IPS-18c (cell line): ENCODE results near the gene ASCL5.
A peak's percentile ranks its signal among the peaks of the same experiment; 100 is the strongest.
"Not testable (repeated sequence)": the region's sequence is repeated elsewhere in the genome, so short reads cannot be mapped to it uniquely, and the experiment has no call there.

Experiments
- H3K4me3 ChIP-seq: 2 replicates; pipeline ENCODE4 v1.7.0; 2013; ENCODE audit warnings: low read depth, mild to moderate bottlenecking, low read length, moderate library complexity; ENCODE audit not compliant: insufficient read depth
- H3K9me3 ChIP-seq: one replicate; pipeline ENCODE4 v1.6.1; 2013; ENCODE audit warnings: mild to moderate bottlenecking, low read length, moderate library complexity; ENCODE audit not compliant: control insufficient read depth, insufficient read depth

ASCL5 gene, protein sequence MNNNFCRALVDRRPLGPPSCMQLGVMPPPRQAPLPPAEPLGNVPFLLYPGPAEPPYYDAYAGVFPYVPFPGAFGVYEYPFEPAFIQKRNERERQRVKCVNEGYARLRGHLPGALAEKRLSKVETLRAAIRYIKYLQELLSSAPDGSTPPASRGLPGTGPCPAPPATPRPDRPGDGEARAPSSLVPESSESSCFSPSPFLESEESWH

DNA sequence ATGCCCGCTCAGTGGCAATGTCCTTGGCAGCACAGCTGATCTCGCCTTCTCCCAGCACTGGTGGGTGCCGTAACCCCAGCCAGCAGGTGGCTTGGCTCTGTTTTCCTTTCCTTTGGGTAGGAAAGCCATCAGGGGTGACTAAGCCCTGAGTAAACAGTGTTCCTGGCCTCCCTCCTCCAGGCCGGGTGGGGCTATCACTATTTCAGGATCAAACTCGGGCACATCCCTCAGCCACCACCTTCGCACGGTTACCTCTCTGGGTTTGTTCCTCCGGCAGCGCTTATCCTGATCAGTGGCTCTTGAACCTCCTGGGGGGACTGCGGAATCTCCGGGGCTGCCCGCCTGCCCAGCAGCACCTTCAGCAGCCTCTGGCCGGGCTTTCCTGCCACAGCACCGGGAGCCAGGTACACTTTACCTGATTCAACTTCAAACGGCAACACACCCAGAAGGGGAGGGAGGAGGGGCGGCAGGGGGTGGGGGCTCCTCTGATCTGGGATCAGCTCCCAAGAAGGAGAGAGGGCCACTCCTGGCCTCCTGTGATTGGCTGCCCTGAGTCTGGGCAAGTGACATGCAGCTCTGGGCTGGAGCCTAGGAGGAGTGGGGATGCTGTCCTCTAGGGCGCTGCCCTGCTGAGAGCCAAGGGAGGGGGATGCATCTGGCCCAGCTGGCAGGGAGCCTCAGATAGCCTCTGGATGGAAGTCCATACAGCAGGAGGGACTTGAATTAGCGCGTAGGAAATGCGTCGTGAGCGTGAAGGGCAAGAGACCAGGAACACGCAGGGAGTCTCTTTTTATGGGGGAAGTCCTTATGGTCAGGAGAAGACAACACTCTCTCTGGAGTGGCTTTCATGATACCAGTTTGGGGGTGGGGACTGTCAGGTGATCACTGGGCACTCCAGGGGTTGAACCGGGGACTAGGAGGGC lies at the start of gene ASCL5:
Gene ASCL5, minus strand, starts transcription at position 353 of the 923 bp plus-strand sequence. CDS start 11,812 bp downstream, outside the sequence.
- H3K4me3 ChIP-seq = peak within 1 kb of the TSS; percentile 24; the same call in 1 of the 2 replicates

DNA sequence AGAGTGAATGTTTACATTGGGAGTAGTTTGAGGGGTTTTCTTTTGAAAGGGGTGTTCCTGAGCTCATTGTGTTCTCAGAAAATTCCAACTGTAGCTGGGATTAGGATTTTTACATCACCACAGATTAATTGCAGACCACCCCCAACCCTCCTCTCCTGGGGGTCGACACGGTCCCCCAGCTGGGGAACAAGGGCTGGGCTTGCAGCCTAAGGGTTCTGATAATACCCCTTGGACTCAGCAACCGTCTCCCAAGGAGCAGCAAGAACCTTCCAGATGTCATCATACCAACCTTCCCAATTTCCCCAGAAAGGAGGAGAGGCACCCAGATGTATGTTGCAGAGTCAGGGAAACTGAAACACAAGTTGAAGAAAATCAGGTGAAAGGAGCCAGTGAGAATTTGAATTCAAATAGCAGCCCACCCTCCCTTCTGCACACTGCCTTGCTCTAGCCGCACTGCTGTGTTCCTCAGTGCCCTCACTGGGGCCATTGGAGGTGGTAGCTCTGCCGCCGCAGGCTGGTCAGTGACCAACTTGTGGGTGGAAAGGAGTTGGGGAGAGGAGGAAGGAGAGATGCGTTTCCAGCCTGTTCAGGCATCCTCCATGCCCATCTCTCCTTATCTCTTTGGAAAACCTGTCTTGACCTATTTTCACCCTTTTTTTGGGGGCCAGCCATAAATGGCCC lies 49.0 kb upstream of the ASCL5 start:
- Histone ChIP-seq H3K4me3 (no peak overlapping the region), H3K9me3 (peaks cover 2% of the 10 kb centered on the region)

More for the DNA sequence above, at the start of gene ASCL5:
- peaks cover 3% of the 10 kb centered on the region for H3K9me3 ChIP-seq

DNA sequence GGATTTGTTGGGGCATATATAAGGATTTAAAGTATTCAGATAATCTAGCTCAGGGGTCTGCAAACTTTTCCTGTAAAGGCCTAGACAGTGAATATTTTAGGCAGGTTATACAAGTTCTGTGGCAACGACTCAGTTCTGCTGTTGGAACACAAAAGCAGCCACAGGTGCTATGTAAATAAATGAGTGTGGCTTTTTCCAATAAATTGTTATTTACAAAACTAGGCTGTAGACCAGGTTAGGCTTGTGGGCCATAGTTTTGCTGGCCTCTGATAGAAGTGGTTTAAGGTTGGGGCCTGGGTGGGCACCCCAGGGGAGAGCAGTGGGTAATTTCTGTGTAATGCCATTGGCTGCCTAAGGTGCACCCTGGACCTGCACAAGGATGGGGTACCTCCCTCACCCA lies 46.8 kb upstream of the ASCL5 start:
- peaks cover 2% of the 10 kb centered on the region for H3K9me3 ChIP-seq
- H3K4me3 ChIP-seq = no peak overlapping the region

DNA sequence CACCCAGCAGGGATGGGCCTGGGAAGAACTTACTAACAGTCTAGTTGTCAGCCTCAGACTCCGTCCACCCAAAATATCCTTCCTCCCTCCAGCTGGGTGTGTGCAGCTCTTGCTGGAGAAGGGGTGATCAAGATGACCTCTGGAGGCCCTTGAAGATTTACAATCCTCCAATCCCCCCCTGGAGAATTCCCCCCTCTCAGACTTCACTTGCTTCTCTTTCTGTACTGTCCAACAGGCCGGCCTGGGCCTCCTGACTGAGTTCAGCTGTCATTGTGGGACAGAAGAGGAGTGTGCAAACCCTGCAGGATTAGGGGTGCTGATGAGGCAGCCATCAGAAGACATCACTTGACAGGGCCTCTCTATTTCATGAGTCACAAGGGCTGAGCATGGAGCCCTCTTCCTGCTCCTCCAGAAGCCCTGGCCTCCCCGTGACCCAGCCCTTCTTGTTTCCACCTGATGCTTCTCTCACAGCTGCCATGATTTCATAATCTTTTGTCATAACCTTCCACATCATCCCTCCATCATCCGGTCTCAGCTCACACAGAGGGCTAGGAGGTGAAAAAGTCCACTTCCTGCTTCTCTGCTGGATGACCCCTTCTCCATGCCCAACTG lies 46.1 kb upstream of the ASCL5 start:
- H3K9me3 ChIP-seq = no peaks in the 10 kb centered on the region
- no peak overlapping the region for H3K4me3 ChIP-seq

DNA sequence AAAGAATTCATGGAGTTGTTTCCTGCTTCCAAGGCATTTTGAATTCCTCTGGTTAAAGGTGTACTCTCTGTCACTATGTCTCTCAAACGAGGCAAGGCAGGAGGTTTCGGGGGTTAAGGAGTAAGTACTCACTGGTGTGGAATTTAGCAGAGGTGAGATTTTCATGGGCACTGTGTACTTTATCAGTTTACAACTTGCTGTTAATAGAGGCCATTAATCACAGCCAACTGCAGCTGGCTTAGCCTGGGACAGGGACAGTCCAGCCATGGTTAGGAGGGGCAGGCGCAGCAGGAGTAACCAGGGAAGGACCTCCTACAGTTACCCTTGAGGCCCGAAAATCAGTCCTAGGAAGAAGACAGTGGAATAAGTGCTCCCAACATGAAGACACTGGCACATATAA lies 45.3 kb upstream of the ASCL5 start:
- no peak overlapping the region for H3K4me3 ChIP-seq

DNA sequence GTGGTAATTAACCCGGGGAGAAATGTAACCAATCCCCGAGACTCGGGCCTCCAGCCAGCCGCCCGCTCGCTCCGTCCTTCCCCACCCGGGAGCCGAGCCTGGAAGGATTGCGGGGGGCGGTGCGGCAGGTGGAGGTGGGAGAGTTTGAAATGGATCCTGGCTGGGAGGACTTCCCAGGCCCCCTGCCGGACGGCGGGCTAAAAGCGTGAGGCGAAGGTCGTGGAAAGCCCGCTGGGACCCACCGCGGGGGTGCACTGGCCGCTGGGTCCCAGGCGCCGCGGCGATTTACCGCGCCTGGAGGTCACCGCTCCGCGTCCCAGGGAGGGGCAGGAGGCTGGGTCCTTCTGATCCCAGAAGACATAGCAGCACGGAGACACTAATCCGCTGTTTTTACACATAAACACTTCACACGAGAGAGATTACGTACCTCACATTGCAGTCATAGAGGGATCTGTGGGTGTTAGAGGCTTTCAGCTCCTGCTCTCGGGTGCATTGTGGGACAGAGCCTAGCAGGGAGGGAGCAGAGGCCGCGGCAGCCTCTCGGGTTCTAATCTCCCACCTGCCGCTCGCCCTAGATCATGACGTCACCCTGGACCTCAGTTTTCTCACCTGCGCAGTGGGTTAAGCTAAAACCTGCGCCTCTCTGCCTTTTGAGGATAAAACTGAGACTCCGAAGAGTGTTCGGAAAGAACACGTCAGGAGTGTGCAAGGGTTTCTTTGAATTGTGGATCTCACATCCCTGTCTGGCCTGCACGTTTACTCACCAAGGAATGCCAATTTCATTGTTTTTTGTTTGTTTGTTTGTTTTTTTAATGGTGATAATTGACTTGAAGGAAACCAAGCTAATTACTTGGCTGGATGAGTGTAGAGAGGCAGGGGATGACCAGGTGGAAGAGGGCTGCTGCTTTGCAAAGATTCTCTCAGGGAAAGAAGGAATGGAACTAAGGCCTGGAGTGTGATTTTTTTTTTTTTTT lies 44.4 kb upstream of the ASCL5 start:
- H3K4me3 ChIP-seq = peak overlapping the region; percentile 75

More for the DNA sequence above, 45.3 kb upstream of the ASCL5 start:
- no peaks in the 10 kb centered on the region for H3K9me3 ChIP-seq

DNA sequence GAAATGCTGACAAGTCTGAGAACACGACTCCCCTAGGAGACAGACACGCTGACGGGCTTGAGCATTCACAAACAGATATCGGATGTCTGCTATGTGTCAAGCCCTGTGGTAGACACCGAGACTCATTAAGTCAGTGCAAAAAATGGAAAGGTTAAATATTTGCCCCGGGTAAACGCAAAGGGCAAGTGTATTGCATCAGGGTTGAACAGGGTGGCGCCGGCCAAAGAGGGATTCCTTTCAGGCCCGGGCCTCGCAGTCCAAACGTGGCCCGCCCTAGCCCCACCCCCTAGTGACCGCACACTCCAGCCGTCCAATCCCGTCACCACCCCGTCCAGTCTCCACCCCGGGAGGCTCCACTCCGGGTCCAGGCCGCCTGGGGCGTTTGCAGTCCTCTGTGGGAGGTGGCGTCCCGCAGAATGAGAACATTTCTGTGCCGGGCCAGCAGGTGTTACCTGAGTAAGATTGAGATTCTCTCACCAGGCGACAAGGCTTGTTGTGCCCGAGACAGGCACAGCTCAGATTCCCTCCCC lies 43.6 kb upstream of the ASCL5 start:
- Histone ChIP-seq H3K4me3 (peak overlapping the region; percentile 75), H3K9me3 (peaks cover 2% of the 10 kb centered on the region)

More for the DNA sequence above, 44.4 kb upstream of the ASCL5 start:
- H3K9me3 ChIP-seq = no peaks in the 10 kb centered on the region

DNA sequence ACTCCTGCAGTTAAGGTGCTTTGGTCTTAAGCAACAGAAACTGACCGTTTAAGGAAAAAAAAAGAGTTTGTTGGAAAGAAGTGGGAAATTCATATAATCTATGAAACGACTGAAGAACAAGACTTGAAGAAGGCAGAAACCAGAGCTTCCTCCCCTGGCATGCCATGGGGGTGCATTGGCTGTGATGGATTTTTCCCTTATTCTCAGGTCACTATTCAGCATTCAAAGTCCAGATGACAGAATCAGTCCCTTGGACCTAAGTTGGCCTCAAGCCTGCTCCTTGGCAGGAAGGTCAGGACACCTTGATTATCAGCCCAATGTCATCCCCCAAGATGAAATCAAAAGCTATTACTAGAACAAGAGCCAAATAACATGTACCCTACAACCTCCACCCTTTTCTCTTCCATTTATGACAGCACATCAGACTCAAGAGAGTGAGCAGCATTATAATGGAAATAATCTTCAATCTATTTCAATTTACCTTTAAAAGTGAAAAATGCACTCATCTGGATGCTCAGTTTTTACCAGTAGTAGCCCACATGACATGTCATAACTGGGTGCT lies 43.1 kb upstream of the ASCL5 start:
- Histone ChIP-seq H3K9me3 (peaks cover 2% of the 10 kb centered on the region), H3K4me3 (no peak overlapping the region)

DNA sequence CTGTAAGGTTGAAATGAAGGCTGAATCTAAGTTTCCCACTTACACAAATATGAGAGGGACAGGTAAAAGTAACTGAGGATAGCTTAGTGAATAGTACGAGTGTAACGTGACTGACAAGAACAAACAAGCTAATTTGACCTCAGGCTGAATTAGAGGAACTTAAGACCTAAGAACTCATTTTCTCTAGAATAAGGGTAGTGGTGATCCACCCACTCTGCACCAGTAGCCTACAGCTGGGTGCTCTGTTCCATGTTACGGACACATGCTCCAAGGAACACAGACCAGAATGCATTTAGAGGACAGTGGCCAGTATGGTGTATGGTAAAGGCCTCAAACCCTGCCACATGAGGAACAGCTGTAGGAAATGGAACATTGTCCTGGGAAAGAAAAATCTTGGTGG lies 42.2 kb upstream of the ASCL5 start:
- no peak overlapping the region for H3K4me3 ChIP-seq

DNA sequence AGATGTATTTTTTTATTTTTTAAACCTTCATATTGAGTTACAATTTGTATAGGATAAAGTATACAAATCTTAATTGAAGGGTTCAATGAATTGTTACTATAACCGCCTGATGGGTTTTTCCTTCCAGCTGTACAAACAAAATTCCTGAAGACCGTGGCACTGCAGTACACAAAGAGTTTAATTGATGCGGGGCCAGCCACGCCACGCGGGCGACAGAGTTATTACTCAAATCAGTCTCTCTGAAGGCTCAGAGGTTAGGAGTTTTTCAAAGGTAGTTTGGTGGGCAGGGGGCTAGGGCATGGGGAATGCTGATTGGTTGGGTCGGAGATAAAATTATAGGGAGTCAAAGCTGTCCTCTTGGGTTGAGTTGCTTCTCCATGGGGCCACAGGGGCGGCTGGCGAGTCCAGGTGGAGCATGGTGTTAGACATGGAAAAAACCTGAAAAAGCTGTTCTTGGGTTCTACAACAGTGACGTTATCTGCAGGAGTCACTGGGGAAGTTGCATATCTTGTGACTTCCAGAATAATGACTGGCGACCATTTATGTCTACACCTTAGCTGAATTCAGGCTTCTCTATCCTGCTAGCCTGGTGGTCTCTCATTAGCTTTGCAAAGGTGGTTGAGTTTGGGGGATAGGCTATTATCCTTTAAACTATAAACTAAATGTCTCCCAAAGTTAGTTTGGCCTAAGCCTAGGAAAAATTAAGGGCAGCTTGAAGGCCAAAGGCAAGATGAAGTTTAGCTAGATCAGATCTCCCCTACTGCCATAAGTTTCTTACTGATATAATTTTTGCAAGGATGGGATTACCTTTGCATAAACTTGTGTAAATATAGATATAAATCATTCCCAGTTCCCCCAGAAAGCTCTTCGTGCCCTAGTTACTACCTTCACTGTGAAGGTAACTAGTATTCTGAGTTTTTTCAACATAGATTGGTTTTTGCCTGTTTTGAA lies 40.3 kb upstream of the ASCL5 start:
- H3K4me3 ChIP-seq = no peak overlapping the region
- H3K9me3 ChIP-seq = peaks cover 2% of the 10 kb centered on the region

More for the DNA sequence above, 42.2 kb upstream of the ASCL5 start:
- peaks cover 2% of the 10 kb centered on the region for H3K9me3 ChIP-seq

DNA sequence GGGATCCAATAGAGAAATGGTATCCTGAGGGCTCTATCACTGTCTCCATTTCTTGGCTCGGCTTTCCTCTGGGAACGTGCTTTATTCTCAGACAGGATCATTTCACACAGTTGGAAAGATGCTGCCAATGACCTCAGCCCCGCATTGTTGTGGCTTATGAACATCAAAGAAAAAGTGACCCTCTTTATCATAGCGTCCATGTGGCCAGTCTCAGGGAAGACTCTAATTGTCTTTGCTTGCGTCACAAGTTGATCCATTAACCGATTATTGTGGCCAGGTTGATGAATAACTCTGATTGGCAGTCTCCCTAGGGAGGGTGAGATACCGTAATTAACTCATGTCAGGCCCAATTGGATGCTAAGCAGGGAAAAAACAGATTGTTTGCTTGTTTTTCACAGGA lies 37.7 kb upstream of the ASCL5 start:
- H3K9me3 ChIP-seq = peaks cover 2% of the 10 kb centered on the region
- no peak overlapping the region for H3K4me3 ChIP-seq

DNA sequence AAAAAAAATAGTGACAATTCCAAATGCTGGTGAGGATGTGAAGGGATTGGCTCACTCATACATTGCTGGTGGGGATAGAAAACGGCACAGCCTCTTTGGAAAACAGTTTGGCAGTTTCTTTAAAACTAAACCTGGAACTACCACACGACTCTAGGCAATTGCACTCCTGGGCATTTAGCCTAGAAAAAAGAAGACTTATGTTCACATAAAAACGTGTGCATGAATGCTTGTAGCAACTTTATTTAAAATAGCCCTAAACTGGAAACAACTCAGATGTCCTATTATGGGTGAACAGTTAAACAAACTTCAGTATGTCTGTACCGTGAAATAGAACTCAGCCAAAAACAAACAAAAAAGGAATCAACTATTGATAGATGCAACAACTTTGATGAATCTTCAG lies 36.7 kb upstream of the ASCL5 start:
- peaks cover 2% of the 10 kb centered on the region for H3K9me3 ChIP-seq
- H3K4me3 ChIP-seq = no peak overlapping the region

DNA sequence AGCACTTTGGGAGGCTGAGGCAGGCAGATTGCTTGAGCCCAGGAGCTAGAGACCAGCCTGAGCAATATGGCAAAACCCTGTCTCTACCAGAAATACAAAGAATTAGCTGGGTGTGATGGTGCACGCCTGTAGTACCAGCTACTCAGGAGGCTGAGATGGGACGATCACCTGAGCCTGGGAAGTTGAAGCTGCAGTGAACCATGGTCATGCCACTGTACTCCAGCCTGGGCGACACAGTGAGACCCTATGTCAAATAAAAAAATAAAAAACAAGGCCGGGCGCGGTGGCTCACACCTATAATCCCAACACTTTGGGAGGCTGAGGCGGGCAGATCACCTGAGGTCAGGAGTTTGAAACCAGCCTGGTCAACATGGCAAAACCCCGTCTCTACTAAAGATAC lies 36.1 kb upstream of the ASCL5 start:
- not testable (repeated sequence) for H3K9me3 ChIP-seq, H3K4me3 ChIP-seq

DNA sequence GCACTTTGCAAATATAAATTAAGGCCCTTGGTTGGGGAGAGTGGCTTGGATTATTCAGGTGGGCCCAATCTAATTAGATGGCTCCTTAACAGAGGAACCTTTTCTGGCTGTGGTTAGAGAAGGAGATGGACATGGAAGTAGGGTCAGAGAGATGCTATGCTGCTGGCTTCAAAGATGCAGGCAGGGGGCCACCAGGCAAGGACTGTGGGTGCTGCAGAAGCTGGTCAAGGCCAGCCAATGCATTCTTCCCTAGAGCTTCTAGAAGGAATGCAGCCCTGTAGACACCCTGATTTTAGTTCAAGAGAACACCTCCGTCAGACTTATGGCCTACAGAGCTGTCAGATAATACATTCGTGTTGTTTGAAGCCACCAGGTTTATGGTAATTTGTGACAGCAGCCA lies 31.0 kb upstream of the ASCL5 start:
- H3K9me3 ChIP-seq = no peaks in the 10 kb centered on the region
- no peak overlapping the region for H3K4me3 ChIP-seq

DNA sequence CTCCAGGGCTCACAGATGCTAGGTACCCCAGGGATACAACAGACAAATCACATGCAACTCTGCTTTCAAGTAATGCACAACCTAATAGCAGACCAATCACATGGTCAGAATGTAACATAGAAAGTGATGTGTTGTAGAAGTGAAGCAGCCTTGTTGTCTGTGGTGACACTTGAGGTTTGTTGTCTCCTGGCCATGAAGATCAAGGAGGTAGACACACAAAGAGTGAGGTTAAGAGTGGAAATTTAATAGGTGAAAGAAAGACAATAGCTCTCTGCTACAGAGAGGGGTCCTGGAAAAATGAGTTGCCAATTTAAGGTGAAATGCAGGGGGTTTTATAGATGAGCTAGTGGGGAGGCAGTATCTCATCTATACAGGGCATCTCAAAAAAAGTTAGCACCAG lies 29.8 kb upstream of the ASCL5 start:
- H3K9me3 ChIP-seq = no peaks in the 10 kb centered on the region
- H3K4me3 ChIP-seq = no peak overlapping the region
